MCF 10A (cell line): ENCODE data around the gene WBP2NL. TPM values are rescaled to one million over a fixed set of nuclear protein-coding genes. Genes with fewer than 3 reads are reported as not detected.

Experiments
- BruUV-seq: library from RNA; stranded (reverse); fragments of 400-500 nt; replicated peaks from 2 replicates; lab custom pipeline; 2021; lab: Mats Ljungman, UMichigan
- CTCF ChIA-PET: fragments of 300-600 bp; sonication (Branson Sonifier 250); formaldehyde crosslinking; extraction: SDS; loops from one replicate; lab custom pipeline; 2021; ENCODE audit warnings: antibody characterized with exemption, inconsistent platforms; lab: Yijun Ruan, JAX
- POLR2A ChIA-PET: fragments of 300-600, 350-650 bp; sonication (Branson Sonifier 250); formaldehyde crosslinking; extraction: SDS; loops from one replicate; lab custom pipeline; 2020; ENCODE audit warnings: antibody characterized with exemption, inconsistent platforms; lab: Yijun Ruan, JAX
- DNase-seq: peaks from one replicate; pipeline ENCODE4 v3.0.0-alpha.2; 2018; ENCODE audit not compliant: unreplicated experiment
- H3K27ac Mint-ChIP-seq: one replicate; pipeline ENCODE4 v1.8.0; 2022; ENCODE audit warnings: mild to moderate bottlenecking, low read depth, mixed read lengths; ENCODE audit not compliant: unreplicated experiment
- H3K27me3 Mint-ChIP-seq: one replicate; pipeline ENCODE4 v1.8.0; 2022; ENCODE audit warnings: mixed read lengths; ENCODE audit not compliant: insufficient read depth, unreplicated experiment
- H3K36me3 Mint-ChIP-seq: one replicate; pipeline ENCODE4 v1.8.0; 2022; ENCODE audit warnings: mild to moderate bottlenecking, moderate library complexity, mixed read lengths; ENCODE audit not compliant: insufficient read depth, unreplicated experiment
- H3K4me1 Mint-ChIP-seq: one replicate; pipeline ENCODE4 v1.8.0; 2022; ENCODE audit warnings: mixed read lengths; ENCODE audit not compliant: insufficient read depth, unreplicated experiment
- H3K4me3 Mint-ChIP-seq: one replicate; pipeline ENCODE4 v1.8.0; 2022; ENCODE audit warnings: mild to moderate bottlenecking, moderate library complexity, mixed read lengths; ENCODE audit not compliant: unreplicated experiment
- H3K9me3 Mint-ChIP-seq: one replicate; pipeline ENCODE4 v1.8.0; 2022; ENCODE audit warnings: mixed read lengths; ENCODE audit not compliant: unreplicated experiment
- CTCF ChIP-seq: fragments of 200-600 bp; IDR thresholded peaks from one replicate; pipeline ENCODE4 v1.8.0; 2022; ENCODE audit warnings: antibody characterized with exemption, mild to moderate bottlenecking; ENCODE audit not compliant: unreplicated experiment
- intact Hi-C: fragments of 100-400 bp; cut with micrococcal nuclease; formaldehyde crosslinking; loops from 2 replicates; pipeline ENCODE4 v1.14.1; 2022
- total RNA-seq: library from RNA; stranded (reverse); gene quantifications from 2 replicates; pipeline ENCODE4 v1.2.3, GENCODE V29; 2022

The WBP2NL gene
- total RNA-seq, 1 experiment from 2014 or later, result 1.1 TPM

DNA sequence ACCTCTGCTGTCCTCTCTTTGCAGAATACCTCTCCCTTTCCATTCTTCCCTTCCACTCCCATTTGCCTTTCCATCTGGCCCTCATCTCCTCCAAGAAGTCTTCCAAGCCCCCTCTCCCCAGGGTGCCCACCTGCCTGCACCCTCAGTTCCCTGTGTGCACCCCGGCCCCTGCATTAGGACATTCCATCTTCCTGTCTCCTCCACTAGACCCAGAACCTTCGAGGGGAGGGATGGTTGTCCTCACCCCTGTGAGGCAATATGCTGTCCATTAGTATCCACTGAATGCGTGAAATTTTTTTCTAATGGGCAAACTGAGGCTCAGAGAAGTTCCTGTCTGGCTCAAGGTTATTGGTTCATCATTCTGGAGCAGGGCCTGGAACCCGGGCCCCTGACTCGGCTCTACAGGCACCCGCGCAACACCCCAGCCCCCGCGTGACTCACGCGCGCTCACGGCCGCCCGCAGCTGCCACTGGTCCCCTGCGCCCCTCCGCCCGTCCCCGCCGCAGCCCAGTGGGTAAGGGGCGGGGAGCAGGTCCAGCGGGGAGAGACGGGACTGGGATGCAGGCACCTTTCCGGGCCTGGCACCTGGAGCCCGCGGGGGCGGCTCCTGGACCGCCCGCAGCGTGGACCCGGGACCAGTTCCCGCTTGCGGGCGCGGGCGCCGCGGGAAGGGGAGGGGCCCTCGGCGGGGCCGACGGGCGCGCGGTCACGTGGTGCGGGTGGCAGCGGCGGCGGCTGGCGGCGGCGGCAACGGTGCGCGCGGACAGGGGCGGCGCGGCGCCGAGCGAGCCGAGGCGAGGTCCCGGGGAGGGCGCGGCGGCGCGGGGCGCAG lies 22.3 kb upstream of the WBP2NL start:
- Mint-ChIP-seq H3K9me3 (no peaks in the 10 kb centered on the region), H3K4me3 (peak overlapping the region; percentile 2), H3K4me1 (no peaks in the 10 kb centered on the region), H3K27me3 (peaks cover 30% of the 10 kb centered on the region), H3K27ac (no peak overlapping the region), H3K36me3 (no peaks in the 10 kb centered on the region)
- CTCF ChIA-PET, result no interaction called here
- no TSS peak for BruUV-seq
- POLR2A ChIA-PET, result interaction anchor here (0.6 kb wide), 1 partner anchor 457 kb away, joined by 3 read pairs; no protein-coding TSS in a partner anchor
- DNase-seq, result no peak
- intact Hi-C loops, result no loop called here
- TF ChIP-seq CTCF, result no peak

- no peak for DNase-seq
- ChIA-PET POLR2A (no interaction called here), CTCF (no interaction called here)
- no peak for TF ChIP-seq CTCF
- BruUV-seq, result no TSS peak
- no peaks in the 10 kb centered on the region for H3K4me1 Mint-ChIP-seq
- intact Hi-C loops, result no loop called here
- no peak overlapping the region for H3K27ac Mint-ChIP-seq
- peak overlapping the region; percentile 40 for H3K4me3 Mint-ChIP-seq
- H3K9me3 Mint-ChIP-seq, result no peaks in the 10 kb centered on the region
- H3K27me3 Mint-ChIP-seq, result peaks cover 30% of the 10 kb centered on the region
- H3K36me3 Mint-ChIP-seq, result no peaks in the 10 kb centered on the region
Observed at GRCh38 chr22:41976961-41977566, 21.5 kb upstream of the WBP2NL start.

DNA sequence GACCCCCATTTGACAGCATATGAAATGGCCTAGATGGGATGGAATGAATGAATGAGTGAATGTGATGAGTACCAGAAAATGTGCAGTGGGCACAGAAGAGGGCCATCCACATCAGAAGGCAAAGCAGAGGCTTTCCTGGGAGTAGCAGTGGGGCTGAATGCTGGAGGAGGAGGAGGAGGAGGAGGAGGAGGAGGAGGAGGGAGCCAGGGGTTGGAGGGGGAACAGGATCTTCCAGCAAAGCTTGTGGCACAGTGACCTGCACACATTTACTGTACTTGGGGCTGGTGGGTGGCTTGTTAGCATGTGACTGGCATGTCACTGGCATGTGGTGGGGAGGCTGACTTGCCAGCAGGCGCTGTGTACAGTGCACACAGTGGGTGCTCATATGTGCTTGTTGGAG lies 19.9 kb upstream of the WBP2NL start:
- no TSS peak for BruUV-seq
- Mint-ChIP-seq H3K36me3 (no peaks in the 10 kb centered on the region), H3K9me3 (no peaks in the 10 kb centered on the region), H3K4me3 (no peak overlapping the region), H3K4me1 (peaks cover 11% of the 10 kb centered on the region), H3K27ac (no peak overlapping the region), H3K27me3 (peaks cover 19% of the 10 kb centered on the region)
- TF ChIP-seq CTCF, result no peak
- POLR2A ChIA-PET, result no interaction called here
- CTCF ChIA-PET, result interaction anchor here (1.4 kb wide), 1 partner anchor 11 kb away, joined by 7 read pairs; no protein-coding TSS in a partner anchor
- intact Hi-C loops, result no loop called here
- no peak for DNase-seq
